ENCODE measurements around the gene EXOC4.
"Not testable (repeated sequence)": the region's sequence is repeated elsewhere in the genome, so short reads cannot be mapped to it uniquely, and the experiment has no call there.

Gene EXOC4

GRCh38 chr7:133641436-133641835 lies 388.6 kb downstream of the EXOC4 start:
- DNase-seq, result no peak

GRCh38 chr7:133642907-133643306 lies 390.0 kb downstream of the EXOC4 start:
- DNase-seq, result no peak

GRCh38 chr7:133643652-133644051 lies 390.8 kb downstream of the EXOC4 start:
- not testable (repeated sequence) for DNase-seq

GRCh38 chr7:133645884-133646391 lies 393.1 kb downstream of the EXOC4 start:
- peak; percentile 78 for DNase-seq

GRCh38 chr7:133646472-133647315 lies 393.8 kb downstream of the EXOC4 start:
- DNase-seq, result peak; percentile 62

- no peak for DNase-seq
Observed at GRCh38 chr7:133649593-133649992, 396.7 kb downstream of the EXOC4 start.

GRCh38 chr7:133650069-133650468 lies 397.2 kb downstream of the EXOC4 start:
- DNase-seq, result peak; percentile 14

- DNase-seq, result peak; percentile 85
Observed at GRCh38 chr7:133650487-133651300, 397.8 kb downstream of the EXOC4 start.

GRCh38 chr7:133652547-133652946 lies 399.7 kb downstream of the EXOC4 start:
- DNase-seq, result no peak

GRCh38 chr7:133654547-133654946 lies 401.7 kb downstream of the EXOC4 start:
- no peak for DNase-seq

- DNase-seq, result no peak
Observed at GRCh38 chr7:133662276-133662675, 409.4 kb downstream of the EXOC4 start.

- peak; percentile 34 for DNase-seq
Observed at GRCh38 chr7:133662830-133663229, 410.0 kb downstream of the EXOC4 start.

- DNase-seq, result no peak
Observed at GRCh38 chr7:133664528-133664927, 411.6 kb downstream of the EXOC4 start.

GRCh38 chr7:133668296-133669060 lies 415.6 kb downstream of the EXOC4 start:
- no peak for DNase-seq

GRCh38 chr7:133669061-133669455 lies 416.2 kb downstream of the EXOC4 start:
- no peak for DNase-seq

- DNase-seq, result no peak
Observed at GRCh38 chr7:133670250-133670649, 417.4 kb downstream of the EXOC4 start.

GRCh38 chr7:133672866-133673265 lies 420.0 kb downstream of the EXOC4 start:
- peak; percentile 3 for DNase-seq

GRCh38 chr7:133674079-133674763 lies 421.3 kb downstream of the EXOC4 start:
- no peak for DNase-seq

- peak; percentile 10 for DNase-seq
Observed at GRCh38 chr7:133675510-133676218, 422.8 kb downstream of the EXOC4 start.

- DNase-seq, result no peak
Observed at GRCh38 chr7:133676805-133677370, 424.0 kb downstream of the EXOC4 start.

- no peak for DNase-seq
Observed at GRCh38 chr7:133678137-133678814, 425.4 kb downstream of the EXOC4 start.
